HG03432 (cell line): ENCODE results near the gene RNASE7.
A peak's percentile ranks its signal among the peaks of the same experiment; 100 is the strongest.

ENCODE experiments used
- ATAC-seq: cut with Tn5 transposase; IDR thresholded peaks from one replicate; pipeline ENCODE4 v1.9.1; 2021; ENCODE audit warnings: mild to moderate bottlenecking, moderate library complexity; ENCODE audit not compliant: unreplicated experiment

RNASE7 gene

GRCh38 chr14:21066882-21067502, 24.8 kb downstream of the RNASE7 start:
- no peak for ATAC-seq

- ATAC-seq, result no peak
Observed at GRCh38 chr14:21068521-21069387, 26.6 kb downstream of the RNASE7 start.

- ATAC-seq, result no peak
Observed at GRCh38 chr14:21069388-21070082, 27.4 kb downstream of the RNASE7 start.

GRCh38 chr14:21070083-21070609, 28.0 kb downstream of the RNASE7 start, which contains the start of gene ARHGEF40:
TSS of gene ARHGEF40 (plus strand) at chr14:21070304. CDS start at chr14:21070397, 93 bp downstream.
- ATAC-seq, result no peak

GRCh38 chr14:21070610-21071224, 28.6 kb downstream of the RNASE7 start:
- peak; percentile 19 for ATAC-seq

GRCh38 chr14:21071225-21072030, 29.3 kb downstream of the RNASE7 start:
- ATAC-seq, result peak; percentile 80

- no peak for ATAC-seq
Observed at GRCh38 chr14:21072031-21072473, 29.9 kb downstream of the RNASE7 start.

GRCh38 chr14:21072781-21073339, 30.7 kb downstream of the RNASE7 start:
- ATAC-seq, result no peak

GRCh38 chr14:21073921-21074320, 31.8 kb downstream of the RNASE7 start:
- ATAC-seq, result no peak

- ATAC-seq, result no peak
Observed at GRCh38 chr14:21074398-21075272, 32.5 kb downstream of the RNASE7 start.

- ATAC-seq, result no peak
Observed at GRCh38 chr14:21075719-21076437, 33.7 kb downstream of the RNASE7 start.

- ATAC-seq, result no peak
Observed at GRCh38 chr14:21077672-21078071, 35.5 kb downstream of the RNASE7 start.

GRCh38 chr14:21078287-21078686, 36.1 kb downstream of the RNASE7 start:
- no peak for ATAC-seq

GRCh38 chr14:21078726-21079125, 36.6 kb downstream of the RNASE7 start:
- ATAC-seq, result no peak

- ATAC-seq, result no peak
Observed at GRCh38 chr14:21081521-21082142, 39.5 kb downstream of the RNASE7 start.

GRCh38 chr14:21083565-21084325, 41.6 kb downstream of the RNASE7 start:
- ATAC-seq, result no peak

- no peak for ATAC-seq
Observed at GRCh38 chr14:21084396-21084795, 42.2 kb downstream of the RNASE7 start.
